ENCODE results near the gene USP2.

USP2 gene

DNA sequence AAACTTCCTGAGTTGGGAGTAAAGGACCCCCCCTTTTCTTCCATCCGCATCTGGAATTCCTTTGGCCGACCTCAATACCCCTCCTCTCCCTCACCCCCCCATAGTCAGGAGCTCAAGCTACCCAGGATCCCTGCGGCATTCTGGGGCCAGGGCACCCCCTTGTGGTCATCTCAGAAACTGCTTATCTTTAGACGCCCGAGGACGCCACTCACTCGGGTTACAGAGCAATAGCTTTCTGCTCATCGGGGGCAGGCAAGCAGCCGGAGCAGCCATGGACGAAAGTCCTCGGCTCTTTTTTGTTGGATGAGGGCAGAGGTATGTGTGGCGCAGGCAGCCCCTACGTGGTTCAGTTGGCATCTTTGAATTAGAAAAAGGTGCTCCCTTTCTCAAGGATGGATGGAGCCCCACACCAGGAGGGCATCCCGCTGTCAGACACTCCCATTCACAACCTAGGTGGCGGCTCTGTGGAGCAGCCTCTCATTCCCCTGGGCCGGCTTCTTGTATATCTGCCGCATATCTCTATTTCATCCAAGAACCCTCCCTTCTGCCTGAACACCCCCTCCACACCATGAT, 43.1 kb downstream of the USP2 start:
- no peak for TF ChIP-seq CTBP1 (IDR thresholded peaks at IDR 0.05; ENCODE audit: borderline replicate concordance)
- TF ChIP-seq BHLHE40 (IDR thresholded peaks at IDR 0.05; ENCODE audit: borderline replicate concordance) = no peak
- TF ChIP-seq SUZ12 (IDR thresholded peaks at IDR 0.05) = no peak
- TF ChIP-seq ELF4 (IDR thresholded peaks at IDR 0.05) = no peak
- TF ChIP-seq, protein P1, sequence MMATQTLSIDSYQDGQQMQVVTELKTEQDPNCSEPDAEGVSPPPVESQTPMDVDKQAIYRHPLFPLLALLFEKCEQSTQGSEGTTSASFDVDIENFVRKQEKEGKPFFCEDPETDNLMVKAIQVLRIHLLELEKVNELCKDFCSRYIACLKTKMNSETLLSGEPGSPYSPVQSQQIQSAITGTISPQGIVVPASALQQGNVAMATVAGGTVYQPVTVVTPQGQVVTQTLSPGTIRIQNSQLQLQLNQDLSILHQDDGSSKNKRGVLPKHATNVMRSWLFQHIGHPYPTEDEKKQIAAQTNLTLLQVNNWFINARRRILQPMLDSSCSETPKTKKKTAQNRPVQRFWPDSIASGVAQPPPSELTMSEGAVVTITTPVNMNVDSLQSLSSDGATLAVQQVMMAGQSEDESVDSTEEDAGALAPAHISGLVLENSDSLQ (IDR thresholded peaks at IDR 0.05) = no peak
- TF ChIP-seq L3MBTL2 (conservative IDR thresholded peaks at IDR 0.05) = no peak
- TF ChIP-seq TARDBP (IDR thresholded peaks at IDR 0.05) = no peak
- no peak for TF ChIP-seq ARNT (IDR thresholded peaks at IDR 0.05)
- TF ChIP-seq SP1 (IDR thresholded peaks at IDR 0.05) = no peak
- no peak for TF ChIP-seq LEF1 (IDR thresholded peaks at IDR 0.05; ENCODE audit: borderline replicate concordance)
- TF ChIP-seq NFRKB (IDR thresholded peaks at IDR 0.05) = no peak
- no peak for TF ChIP-seq FOXM1 (IDR thresholded peaks at IDR 0.05; ENCODE audit: borderline replicate concordance)
- ChIA-PET POLR2A (interaction anchor here (1.0 to 2.3 kb wide), 11 partner anchors 9 to 237 kb away, joined by 3 to 17 read pairs (median 4); partner anchors contain the start of genes DPAGT1, HINFP, MCAM and USP2), CTCF (interaction anchor here (0.7 to 4.0 kb wide), 26 partner anchors 9 to 273 kb away, joined by 3 to 57 read pairs (median 4); partner anchors contain the start of gene USP2)
- peak; percentile 85 for DNase-seq (ENCODE audit: extremely low spot score)

DNA sequence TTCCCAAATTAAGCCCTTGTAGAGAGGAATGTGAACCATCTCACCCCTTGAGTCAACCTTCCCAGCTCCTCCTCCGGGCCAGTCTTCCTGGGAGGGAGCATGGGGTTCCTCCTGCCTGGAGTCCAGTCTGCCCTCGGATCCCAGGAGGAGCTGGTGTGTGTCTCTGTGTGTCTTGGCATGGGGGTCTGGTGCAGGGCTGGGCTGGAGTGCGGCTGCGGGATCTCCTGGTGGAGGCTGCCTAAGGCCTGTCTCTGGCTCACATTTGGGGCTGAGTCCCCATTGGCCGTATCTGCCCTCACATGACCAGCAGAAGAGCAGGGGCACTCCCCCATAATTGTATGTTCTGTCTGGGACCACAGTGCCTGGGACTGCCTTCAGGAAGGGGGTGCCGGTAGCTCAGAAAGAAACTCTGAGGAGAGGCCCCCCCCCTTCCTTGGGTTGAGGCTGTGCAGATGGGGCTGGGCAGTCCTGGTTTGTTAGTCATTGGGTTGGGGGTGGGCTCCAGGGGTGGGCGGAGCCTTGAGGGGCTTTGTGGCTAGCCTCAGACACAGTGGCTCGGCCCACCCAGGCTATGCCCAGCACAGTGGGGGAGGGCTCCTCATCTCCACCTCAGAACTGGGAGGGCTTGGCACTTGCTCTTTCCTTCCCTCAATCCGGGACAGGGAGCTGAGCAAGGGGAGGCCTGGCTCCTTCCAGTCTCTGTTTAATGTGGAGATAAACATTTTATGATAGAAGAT, 43.7 kb downstream of the USP2 start:
- DNase-seq (ENCODE audit: extremely low spot score) = no peak
- CTCF ChIA-PET = interaction anchor here (0.7 to 4.0 kb wide), 24 partner anchors 10 to 247 kb away, joined by 3 to 57 read pairs (median 5); partner anchors contain the start of gene USP2
- TF ChIP-seq L3MBTL2 (conservative IDR thresholded peaks at IDR 0.05) = no peak
- no peak for TF ChIP-seq FOXM1 (IDR thresholded peaks at IDR 0.05; ENCODE audit: borderline replicate concordance)
- TF ChIP-seq SUZ12 (IDR thresholded peaks at IDR 0.05) = no peak
- no peak for TF ChIP-seq LEF1 (IDR thresholded peaks at IDR 0.05; ENCODE audit: borderline replicate concordance)
- no peak for TF ChIP-seq FOXA1 (IDR thresholded peaks at IDR 0.05)
- TF ChIP-seq FOXK2 (IDR thresholded peaks at IDR 0.05) = no peak
- no peak for TF ChIP-seq ZNF384 (IDR thresholded peaks at IDR 0.05)
- POLR2A ChIA-PET = interaction anchor here (0.8 to 2.3 kb wide), 14 partner anchors 9 to 253 kb away, joined by 3 to 17 read pairs (median 4); partner anchors contain the start of genes DPAGT1, HINFP, HMBS and MCAM

DNA sequence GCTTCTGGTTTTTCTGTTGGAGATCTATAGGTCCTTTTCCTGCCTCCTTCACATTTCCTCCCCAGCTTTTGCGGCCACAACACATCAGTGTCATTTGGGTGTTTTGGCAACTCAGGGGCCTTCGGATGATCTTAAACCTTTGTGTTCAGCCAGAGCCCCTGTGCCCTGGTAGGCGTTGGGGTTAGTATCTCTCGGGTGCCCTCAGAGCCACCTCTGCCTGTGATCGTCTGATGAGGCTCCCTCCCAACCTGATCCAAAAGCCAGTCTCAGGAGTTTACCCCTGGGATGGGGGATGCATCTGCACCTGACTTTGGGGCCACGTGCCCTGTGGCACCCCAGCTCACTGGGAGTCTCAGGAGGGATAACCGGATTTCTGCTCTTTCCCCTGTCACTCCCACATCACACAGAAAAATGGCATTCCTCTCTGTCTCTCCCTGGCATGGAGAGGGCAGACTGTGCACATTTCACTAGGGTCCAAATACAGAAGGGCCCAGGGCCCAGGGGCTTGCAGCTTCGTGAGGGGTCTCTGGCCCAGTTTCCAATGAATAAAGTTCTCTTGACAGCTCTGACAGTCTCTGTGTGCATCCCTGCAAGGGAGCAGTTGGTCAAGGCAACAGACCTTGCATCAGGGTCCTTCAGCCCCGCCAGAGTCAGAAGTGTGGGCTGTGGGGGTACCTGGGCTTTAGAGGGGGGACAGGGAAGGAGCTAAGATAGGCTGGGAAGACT, 44.6 kb downstream of the USP2 start:
- TF ChIP-seq LEF1 (IDR thresholded peaks at IDR 0.05; ENCODE audit: borderline replicate concordance) = no peak
- no peak for TF ChIP-seq NFRKB (IDR thresholded peaks at IDR 0.05)
- no peak for TF ChIP-seq FOXK2 (IDR thresholded peaks at IDR 0.05)
- no peak for TF ChIP-seq SP1 (IDR thresholded peaks at IDR 0.05)
- TF ChIP-seq TARDBP (IDR thresholded peaks at IDR 0.05) = no peak
- no peak for TF ChIP-seq ARNT (IDR thresholded peaks at IDR 0.05)
- no peak for TF ChIP-seq ZNF384 (IDR thresholded peaks at IDR 0.05)
- TF ChIP-seq FOXA1 (IDR thresholded peaks at IDR 0.05) = no peak
- TF ChIP-seq, protein P1 (IDR thresholded peaks at IDR 0.05) = no peak
- no peak for TF ChIP-seq FOXM1 (IDR thresholded peaks at IDR 0.05; ENCODE audit: borderline replicate concordance)
- no peak for TF ChIP-seq CTBP1 (IDR thresholded peaks at IDR 0.05; ENCODE audit: borderline replicate concordance)
- TF ChIP-seq BHLHE40 (IDR thresholded peaks at IDR 0.05; ENCODE audit: borderline replicate concordance) = no peak
- TF ChIP-seq L3MBTL2 (conservative IDR thresholded peaks at IDR 0.05) = no peak
- TF ChIP-seq ELF4 (IDR thresholded peaks at IDR 0.05) = no peak
- TF ChIP-seq HDGF (IDR thresholded peaks at IDR 0.05; ENCODE audit: borderline replicate concordance) = no peak
- TF ChIP-seq SUZ12 (IDR thresholded peaks at IDR 0.05) = no peak
- no peak for DNase-seq (ENCODE audit: extremely low spot score)
- ChIA-PET POLR2A (interaction anchor here (0.8 to 2.3 kb wide), 5 partner anchors 13 to 252 kb away, joined by 3 to 17 read pairs (median 4); partner anchors contain the start of genes HMBS and MCAM), CTCF (interaction anchor here (0.7 to 4.0 kb wide), 9 partner anchors 9 to 246 kb away, joined by 3 to 57 read pairs (median 9); no protein-coding TSS in a partner anchor)

DNA sequence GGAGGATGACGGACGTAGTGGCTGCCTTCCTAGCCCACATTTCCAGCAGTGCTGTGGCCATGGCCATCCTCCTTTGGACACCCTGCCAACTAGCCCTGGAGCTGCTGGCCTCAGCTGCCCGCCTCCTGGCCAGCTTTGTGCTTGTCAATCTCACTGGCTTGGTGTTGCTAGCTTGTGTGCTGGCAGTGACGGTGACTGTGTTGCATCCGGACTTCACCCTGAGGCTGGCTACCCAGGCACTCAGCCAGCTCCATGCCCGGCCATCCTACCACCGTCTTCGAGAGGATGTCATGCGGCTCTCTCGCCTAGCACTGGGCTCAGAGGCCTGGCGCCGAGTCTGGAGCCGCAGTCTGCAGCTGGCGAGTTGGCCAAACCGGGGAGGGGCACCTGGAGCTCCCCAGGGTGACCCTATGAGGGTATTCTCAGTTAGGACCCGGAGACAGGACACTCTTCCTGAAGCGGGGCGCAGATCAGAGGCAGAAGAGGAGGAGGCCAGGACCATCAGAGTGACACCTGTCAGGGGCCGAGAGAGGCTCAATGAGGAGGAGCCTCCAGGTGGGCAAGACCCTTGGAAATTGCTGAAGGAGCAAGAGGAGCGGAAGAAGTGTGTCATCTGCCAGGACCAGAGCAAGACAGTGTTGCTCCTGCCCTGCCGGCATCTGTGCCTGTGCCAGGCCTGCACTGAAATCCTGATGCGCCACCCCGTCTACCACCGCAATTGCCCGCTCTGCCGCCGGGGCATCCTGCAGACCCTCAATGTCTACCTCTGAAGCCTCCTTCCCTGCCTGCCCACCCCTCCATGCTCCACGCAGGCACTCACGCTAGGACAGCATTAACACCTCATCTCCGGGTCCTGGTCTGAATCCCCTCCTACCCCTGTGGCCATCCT, 45.6 kb downstream of the USP2 start:
- CTCF ChIA-PET = interaction anchor here (0.6 kb wide), 1 partner anchor 44 kb away, joined by 3 read pairs; no protein-coding TSS in a partner anchor
- DNase-seq (ENCODE audit: extremely low spot score) = no peak
- TF ChIP-seq NFRKB (IDR thresholded peaks at IDR 0.05) (no peak), FOXM1 (IDR thresholded peaks at IDR 0.05; ENCODE audit: borderline replicate concordance) (no peak), ZNF384 (IDR thresholded peaks at IDR 0.05) (no peak)
- POLR2A ChIA-PET = no interaction called here

DNA sequence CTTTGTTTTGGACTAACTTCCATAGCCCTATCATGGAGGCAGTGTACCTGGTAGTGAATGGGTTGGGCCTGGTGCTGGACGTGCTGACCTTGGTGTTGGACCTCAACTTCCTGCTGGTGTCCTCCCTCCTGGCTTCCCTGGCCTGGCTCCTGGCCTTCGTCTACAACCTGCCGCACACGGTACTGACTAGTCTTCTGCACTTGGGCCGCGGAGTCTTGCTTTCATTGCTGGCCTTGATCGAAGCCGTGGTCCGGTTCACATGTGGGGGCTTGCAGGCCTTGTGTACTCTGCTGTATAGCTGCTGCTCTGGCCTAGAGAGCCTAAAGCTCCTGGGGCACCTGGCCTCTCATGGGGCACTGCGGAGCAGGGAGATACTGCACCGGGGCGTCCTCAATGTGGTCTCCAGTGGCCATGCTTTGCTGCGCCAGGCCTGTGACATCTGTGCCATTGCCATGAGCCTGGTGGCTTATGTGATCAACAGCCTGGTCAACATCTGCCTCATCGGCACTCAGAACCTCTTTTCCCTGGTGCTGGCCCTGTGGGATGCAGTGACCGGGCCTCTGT, 46.3 kb downstream of the USP2 start:
- CTCF ChIA-PET = interaction anchor here (0.8 kb wide), 1 partner anchor 13 kb away, joined by 3 read pairs; no protein-coding TSS in a partner anchor
- POLR2A ChIA-PET = interaction anchor here (1.5 kb wide), 1 partner anchor 23 kb away, joined by 5 read pairs; no protein-coding TSS in a partner anchor
- TF ChIP-seq ARNT (IDR thresholded peaks at IDR 0.05) (no peak), ZNF384 (IDR thresholded peaks at IDR 0.05) (no peak), TARDBP (IDR thresholded peaks at IDR 0.05) (no peak), NFRKB (IDR thresholded peaks at IDR 0.05) (no peak), HDGF (IDR thresholded peaks at IDR 0.05; ENCODE audit: borderline replicate concordance) (no peak), SP1 (IDR thresholded peaks at IDR 0.05) (no peak), FOXK2 (IDR thresholded peaks at IDR 0.05) (no peak), L3MBTL2 (conservative IDR thresholded peaks at IDR 0.05) (no peak)
- TF ChIP-seq, protein P1 (IDR thresholded peaks at IDR 0.05) = no peak
- DNase-seq (ENCODE audit: extremely low spot score) = no peak
